ENCODE data around the gene HYAL3.

- TF ChIP-seq CTCF (IDR thresholded peaks at IDR 0.05) (no peak), EP300 (IDR thresholded peaks at IDR 0.05) (no peak), POLR2A (IDR thresholded peaks at IDR 0.05) (no peak)
These were observed 38.2 kb downstream of the HYAL3 start for GRCh38 chr3:50260942-50261441.

All from upper lobe of left lung (tissue), 4 donors.